ENCODE data around the gene TGFA. TPM values are rescaled to one million over a fixed set of nuclear protein-coding genes. Genes with fewer than 3 reads are reported as not detected.

The TGFA gene
- total and polyA plus RNA-seq, 2 experiments from 2014 or later = 1.4 to 6.5 TPM

DNA sequence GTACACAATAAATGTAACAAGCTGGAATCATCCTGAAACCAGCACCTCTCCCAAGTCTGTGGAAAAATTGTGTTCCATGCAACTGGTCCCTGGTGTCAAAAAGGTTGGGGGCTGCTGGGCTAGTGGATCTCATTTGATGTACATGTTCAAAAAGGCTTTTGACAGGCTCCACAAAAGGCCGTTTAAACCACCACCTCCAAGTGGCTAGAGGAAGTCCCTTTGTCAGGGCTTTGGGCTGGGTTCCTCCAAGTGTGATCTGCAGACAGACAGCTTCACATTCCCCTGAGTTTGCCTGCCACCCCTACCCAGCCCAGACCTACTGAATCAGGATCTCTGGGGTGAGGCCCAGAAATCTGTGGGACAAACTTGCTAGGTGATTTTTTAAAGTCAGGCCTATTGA is 84.7 kb downstream of the TGFA start:
- TF ChIP-seq STAT1 (IDR thresholded peaks at IDR 0.05; ENCODE audit: unreplicated experiment) (no peak), ZNF114 (CRISPR knock-in tag; IDR thresholded peaks at IDR 0.05) (no peak), POLR2AphosphoS5 (IDR thresholded peaks at IDR 0.05; ENCODE audit: low read depth) (no peak), EZH2phosphoT487 (IDR thresholded peaks at IDR 0.05; ENCODE audit: unreplicated experiment) (no peak), NANOG (IDR thresholded peaks at IDR 0.05; ENCODE audit: borderline replicate concordance) (no peak)
- TF ChIP-seq, protein P1, sequence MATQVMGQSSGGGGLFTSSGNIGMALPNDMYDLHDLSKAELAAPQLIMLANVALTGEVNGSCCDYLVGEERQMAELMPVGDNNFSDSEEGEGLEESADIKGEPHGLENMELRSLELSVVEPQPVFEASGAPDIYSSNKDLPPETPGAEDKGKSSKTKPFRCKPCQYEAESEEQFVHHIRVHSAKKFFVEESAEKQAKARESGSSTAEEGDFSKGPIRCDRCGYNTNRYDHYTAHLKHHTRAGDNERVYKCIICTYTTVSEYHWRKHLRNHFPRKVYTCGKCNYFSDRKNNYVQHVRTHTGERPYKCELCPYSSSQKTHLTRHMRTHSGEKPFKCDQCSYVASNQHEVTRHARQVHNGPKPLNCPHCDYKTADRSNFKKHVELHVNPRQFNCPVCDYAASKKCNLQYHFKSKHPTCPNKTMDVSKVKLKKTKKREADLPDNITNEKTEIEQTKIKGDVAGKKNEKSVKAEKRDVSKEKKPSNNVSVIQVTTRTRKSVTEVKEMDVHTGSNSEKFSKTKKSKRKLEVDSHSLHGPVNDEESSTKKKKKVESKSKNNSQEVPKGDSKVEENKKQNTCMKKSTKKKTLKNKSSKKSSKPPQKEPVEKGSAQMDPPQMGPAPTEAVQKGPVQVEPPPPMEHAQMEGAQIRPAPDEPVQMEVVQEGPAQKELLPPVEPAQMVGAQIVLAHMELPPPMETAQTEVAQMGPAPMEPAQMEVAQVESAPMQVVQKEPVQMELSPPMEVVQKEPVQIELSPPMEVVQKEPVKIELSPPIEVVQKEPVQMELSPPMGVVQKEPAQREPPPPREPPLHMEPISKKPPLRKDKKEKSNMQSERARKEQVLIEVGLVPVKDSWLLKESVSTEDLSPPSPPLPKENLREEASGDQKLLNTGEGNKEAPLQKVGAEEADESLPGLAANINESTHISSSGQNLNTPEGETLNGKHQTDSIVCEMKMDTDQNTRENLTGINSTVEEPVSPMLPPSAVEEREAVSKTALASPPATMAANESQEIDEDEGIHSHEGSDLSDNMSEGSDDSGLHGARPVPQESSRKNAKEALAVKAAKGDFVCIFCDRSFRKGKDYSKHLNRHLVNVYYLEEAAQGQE (IDR thresholded peaks at IDR 0.05; ENCODE audit: unreplicated experiment) = no peak
- TF ChIP-seq, protein P2, sequence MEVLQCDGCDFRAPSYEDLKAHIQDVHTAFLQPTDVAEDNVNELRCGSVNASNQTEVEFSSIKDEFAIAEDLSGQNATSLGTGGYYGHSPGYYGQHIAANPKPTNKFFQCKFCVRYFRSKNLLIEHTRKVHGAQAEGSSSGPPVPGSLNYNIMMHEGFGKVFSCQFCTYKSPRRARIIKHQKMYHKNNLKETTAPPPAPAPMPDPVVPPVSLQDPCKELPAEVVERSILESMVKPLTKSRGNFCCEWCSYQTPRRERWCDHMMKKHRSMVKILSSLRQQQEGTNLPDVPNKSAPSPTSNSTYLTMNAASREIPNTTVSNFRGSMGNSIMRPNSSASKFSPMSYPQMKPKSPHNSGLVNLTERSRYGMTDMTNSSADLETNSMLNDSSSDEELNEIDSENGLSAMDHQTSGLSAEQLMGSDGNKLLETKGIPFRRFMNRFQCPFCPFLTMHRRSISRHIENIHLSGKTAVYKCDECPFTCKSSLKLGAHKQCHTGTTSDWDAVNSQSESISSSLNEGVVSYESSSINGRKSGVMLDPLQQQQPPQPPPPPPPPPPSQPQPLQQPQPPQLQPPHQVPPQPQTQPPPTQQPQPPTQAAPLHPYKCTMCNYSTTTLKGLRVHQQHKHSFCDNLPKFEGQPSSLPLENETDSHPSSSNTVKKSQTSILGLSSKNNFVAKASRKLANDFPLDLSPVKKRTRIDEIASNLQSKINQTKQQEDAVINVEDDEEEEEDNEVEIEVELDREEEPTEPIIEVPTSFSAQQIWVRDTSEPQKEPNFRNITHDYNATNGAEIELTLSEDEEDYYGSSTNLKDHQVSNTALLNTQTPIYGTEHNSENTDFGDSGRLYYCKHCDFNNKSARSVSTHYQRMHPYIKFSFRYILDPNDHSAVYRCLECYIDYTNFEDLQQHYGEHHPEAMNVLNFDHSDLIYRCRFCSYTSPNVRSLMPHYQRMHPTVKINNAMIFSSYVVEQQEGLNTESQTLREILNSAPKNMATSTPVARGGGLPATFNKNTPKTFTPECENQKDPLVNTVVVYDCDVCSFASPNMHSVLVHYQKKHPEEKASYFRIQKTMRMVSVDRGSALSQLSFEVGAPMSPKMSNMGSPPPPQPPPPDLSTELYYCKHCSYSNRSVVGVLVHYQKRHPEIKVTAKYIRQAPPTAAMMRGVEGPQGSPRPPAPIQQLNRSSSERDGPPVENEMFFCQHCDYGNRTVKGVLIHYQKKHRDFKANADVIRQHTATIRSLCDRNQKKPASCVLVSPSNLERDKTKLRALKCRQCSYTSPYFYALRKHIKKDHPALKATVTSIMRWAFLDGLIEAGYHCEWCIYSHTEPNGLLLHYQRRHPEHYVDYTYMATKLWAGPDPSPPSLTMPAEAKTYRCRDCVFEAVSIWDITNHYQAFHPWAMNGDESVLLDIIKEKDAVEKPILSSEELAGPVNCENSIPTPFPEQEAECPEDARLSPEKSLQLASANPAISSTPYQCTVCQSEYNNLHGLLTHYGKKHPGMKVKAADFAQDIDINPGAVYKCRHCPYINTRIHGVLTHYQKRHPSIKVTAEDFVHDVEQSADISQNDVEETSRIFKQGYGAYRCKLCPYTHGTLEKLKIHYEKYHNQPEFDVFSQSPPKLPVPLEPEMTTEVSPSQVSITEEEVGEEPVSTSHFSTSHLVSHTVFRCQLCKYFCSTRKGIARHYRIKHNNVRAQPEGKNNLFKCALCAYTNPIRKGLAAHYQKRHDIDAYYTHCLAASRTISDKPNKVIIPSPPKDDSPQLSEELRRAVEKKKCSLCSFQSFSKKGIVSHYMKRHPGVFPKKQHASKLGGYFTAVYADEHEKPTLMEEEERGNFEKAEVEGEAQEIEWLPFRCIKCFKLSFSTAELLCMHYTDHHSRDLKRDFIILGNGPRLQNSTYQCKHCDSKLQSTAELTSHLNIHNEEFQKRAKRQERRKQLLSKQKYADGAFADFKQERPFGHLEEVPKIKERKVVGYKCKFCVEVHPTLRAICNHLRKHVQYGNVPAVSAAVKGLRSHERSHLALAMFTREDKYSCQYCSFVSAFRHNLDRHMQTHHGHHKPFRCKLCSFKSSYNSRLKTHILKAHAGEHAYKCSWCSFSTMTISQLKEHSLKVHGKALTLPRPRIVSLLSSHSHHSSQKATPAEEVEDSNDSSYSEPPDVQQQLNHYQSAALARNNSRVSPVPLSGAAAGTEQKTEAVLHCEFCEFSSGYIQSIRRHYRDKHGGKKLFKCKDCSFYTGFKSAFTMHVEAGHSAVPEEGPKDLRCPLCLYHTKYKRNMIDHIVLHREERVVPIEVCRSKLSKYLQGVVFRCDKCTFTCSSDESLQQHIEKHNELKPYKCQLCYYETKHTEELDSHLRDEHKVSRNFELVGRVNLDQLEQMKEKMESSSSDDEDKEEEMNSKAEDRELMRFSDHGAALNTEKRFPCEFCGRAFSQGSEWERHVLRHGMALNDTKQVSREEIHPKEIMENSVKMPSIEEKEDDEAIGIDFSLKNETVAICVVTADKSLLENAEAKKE (CRISPR knock-in tag; IDR thresholded peaks at IDR 0.05) = no peak
- Histone ChIP-seq H2AFZ (no peak overlapping the region), H4K20me1 (replicated peaks; ENCODE audit: insufficient read depth) (no peaks in the 10 kb centered on the region), H3K27me3 (ENCODE audit: insufficient read depth) (no peaks in the 10 kb centered on the region), H3K79me2 (replicated peaks; ENCODE audit: insufficient read depth) (no peaks in the 10 kb centered on the region), H3K36me3 (ENCODE audit: insufficient read depth) (no peaks in the 10 kb centered on the region), H3K4me1 (ENCODE audit: insufficient read depth) (no peaks in the 10 kb centered on the region), H3F3A (replicated peaks; ENCODE audit: low read depth) (no peaks in the 10 kb centered on the region), H3K9me2 (ENCODE audit: insufficient read depth) (no peaks in the 10 kb centered on the region), H3K27ac (ENCODE audit: low read depth) (no peak overlapping the region), H3K4me3 (no peak overlapping the region), H3K4me2 (no peak overlapping the region)
- DNase-seq (ENCODE audit: low spot score) = no peak
- Mint-ChIP-seq H3K27ac (no peak overlapping the region), H3K4me3 (no peak overlapping the region), H3K9me3 (no peaks in the 10 kb centered on the region), H3K36me3 (ENCODE audit: low read depth) (no peaks in the 10 kb centered on the region), H3K4me1 (peaks cover 13% of the 10 kb centered on the region), H3K27me3 (ENCODE audit: insufficient read depth, low read depth, poor library complexity) (no peaks in the 10 kb centered on the region)
- no peak for ATAC-seq
